GM21390 (cell line): Measurements from ENCODE around the gene PERCC1.

Experiments
- ATAC-seq: cut with Tn5 transposase; IDR thresholded peaks from one replicate; pipeline ENCODE4 v1.9.1; 2021; ENCODE audit not compliant: unreplicated experiment

The PERCC1 gene

DNA sequence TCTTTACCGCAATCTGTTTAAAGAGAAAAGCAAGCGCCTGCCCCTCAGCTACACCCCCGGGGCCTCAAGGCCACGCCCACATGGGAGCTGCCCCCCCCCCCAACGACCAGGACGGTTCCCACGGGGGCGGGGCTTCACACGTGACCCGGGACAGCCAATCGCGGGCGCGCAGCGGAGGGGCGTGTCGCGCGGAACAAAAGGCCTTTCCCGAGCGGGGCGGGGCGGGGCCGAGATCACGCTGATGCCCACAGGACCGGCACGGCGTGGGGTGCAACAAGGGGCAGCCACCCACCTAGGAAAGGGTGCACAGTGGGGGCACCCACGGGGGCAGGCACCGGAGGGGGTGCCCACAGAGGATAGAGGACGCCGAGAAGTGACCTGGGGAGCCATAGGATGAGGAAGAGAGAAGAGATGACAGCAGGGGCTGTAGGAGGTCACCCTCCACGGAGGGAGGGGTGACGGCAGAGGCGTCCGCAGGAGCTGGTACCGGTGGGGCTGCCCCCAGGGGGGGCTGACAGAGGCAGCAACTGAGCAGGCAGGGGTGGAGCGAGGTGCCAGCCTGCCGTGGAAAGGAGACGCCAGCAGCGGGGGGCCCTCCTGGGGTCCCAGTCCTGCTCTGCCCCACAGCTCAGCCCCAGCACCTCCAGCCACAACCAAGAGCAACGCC, 22.6 kb upstream of the PERCC1 start:
- peak; percentile 59 for ATAC-seq

DNA sequence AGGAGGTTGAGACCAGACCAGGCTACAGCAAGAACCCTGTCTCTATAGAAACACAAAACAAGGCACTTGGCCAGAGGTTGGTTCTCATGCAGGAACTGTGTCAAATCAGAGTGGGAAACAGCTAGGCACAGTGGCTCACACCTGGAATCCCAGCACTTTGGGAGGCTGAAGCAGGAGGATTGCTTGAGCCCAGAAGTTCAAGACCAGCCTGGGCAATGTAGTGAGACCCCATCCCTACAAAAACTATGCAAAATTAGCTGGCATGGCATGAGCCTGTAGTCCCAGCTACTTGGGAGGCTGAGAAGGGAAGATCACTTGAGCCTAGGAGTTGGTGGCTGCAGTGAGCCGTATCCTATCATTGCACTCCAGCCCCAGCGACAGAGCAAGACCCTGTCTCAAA, 18.0 kb upstream of the PERCC1 start:
- no peak for ATAC-seq

GRCh38 chr16:1413684-1414531, 17.0 kb upstream of the PERCC1 start:
- ATAC-seq, result no peak

DNA sequence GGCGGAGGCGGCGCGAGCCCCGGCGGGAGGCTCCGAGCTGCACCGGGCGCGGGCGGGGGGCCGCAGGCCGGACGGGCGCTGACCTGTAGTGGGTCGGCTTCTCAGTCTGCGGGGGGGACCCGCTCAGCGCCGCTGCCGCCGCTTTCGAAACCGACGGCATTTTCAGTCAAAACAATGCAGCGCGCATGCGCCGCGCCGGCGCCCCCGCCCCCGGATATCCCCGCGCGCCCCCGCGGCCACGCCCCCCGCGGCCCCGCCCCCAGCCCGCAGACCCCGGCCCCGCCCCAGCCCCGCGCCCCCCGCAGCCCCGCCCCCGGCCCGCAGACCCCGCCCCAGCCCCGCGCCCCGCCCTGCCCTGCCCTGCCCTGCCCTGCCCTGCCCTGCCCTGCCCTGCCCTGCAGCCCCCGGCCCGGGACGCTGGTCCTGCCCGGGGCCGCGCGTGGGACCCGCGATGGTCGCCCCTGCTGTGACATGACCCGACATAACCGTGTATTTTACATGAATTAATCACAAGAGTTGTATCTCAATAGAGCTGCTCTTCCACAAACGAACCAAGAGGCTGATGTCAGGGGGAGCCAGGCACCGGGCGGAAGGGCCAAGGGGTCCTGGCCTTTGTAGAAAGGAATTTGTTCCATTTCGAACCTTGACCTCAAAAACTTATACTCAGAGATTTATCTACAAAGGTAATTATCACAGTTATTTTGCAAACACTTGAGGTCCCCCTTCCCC, 16.2 kb upstream of the PERCC1 start, which contains the start of gene UNKL:
Gene UNKL, minus strand, starts transcription at position 173 of the 729 bp plus-strand sequence. Its CDS starts 13 bp downstream, at position 160.
- no peak for ATAC-seq

DNA sequence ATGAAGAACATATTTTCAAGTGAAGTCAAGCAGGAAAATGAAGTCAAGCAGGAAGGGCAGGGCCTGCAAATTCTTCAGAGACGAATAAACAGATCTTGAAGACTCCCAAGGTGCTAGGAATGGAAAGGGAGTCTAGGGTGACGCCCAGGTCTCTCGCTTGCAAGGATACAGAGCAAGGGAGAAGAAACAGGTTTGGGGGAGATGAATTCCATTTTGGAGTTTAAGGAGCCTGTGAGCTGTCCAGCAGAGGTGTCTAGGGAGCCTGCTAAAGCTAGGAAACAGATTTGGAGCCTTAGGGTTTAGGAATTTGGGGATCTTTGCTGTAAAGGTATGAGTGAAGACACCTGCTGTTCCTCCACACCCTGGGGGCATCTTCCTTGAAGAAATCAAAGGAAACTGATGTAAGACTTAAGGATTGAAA, 14.3 kb upstream of the PERCC1 start:
- no peak for ATAC-seq

GRCh38 chr16:1420111-1420539, 10.8 kb upstream of the PERCC1 start:
- peak; percentile 4 for ATAC-seq

- no peak for ATAC-seq
These were observed 8.8 kb upstream of the PERCC1 start for GRCh38 chr16:1422076-1422475.

DNA sequence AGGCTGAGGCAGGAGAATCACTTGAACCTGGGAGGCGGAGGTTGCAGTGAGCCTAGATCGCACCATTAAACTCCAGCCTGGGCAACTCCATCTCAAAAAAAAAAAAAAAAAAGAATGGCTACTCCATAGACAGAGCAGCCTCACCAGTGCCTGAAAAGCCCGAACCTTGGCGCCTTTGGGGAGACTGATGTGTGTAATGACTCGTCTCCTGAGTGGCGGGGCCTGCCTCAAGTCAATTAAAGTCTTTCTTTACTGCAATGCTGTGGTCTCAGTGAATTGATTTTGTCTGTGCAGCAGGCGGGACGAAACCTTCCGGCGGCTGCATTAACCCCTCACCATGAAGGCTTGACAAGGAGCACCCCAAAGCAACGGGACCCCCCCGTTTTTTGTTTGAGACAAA, 6.8 kb upstream of the PERCC1 start:
- ATAC-seq, result no peak

DNA sequence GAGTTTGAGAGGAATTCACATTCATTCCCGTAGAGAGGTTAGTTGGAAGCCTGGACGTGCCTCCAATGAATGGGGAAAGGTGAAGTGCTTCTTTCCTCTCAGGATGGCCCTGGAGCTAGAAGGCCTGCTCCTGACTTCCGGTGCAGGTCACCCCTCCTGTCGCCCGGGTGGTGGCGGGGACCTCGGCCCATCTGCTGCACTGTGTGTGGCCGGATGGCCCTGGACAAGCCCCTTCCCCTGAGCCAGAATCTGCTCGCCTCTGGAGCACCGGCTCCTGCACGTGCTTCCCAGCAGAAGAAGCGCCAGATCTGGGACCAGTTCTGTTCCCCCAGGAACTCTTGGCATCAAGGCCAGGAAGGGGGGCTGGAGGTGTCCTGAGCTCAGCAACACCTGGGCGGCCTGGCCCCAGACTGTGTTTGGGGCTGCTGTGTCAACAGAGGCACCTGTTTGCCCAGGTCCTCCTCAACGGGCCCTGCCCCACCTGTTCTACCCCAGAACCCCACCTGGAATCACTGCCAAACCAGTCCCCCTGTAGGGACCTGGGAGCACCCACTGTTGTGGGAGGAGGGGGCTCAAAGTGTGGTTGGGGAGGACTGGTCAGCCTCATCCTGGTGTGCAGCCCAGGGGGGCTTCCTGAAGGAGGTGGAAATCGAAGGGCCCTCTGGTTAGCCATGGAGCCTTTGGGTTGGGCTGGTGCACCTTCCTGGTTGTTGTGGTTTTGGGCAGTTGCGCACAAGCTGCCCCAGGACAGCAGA, 5.1 kb upstream of the PERCC1 start:
- no peak for ATAC-seq

DNA sequence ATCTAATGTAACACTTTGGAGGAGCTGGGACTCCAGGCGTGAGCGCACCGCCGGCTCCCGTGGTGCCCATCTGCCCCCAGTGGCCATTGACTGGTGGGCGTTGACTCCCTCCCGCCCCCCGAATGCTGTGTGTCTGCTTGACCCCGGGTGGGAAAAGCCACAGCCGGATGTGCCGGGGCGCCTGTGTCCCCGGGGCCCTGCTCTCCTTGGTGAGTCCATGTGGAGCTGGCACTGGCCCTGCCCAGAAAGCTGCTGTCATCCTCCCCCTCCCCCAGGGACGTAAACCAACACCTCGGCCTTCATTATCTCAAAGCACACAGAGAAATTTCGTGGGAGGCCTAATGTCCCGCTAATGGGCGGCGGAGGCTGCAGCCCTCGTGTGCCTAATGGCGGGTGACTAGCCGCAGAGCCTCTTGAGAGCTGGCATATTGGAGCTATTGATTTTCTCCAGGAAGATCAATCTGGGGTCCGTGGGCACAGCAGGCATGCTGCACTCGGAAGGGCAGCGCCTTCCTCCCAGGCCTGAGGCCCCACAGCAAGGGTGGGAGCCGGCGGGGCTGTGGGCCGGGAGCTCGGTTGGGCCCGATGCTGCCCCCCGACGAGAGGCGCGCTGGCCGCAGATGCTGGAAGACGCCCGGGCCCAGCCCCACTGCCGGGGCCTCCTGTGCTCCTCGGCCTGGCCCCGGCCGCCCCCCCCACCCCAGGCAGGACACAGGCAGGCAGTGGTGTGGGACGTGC, 4.0 kb upstream of the PERCC1 start:
- no peak for ATAC-seq

GRCh38 chr16:1427473-1428461, 3.1 kb upstream of the PERCC1 start:
- no peak for ATAC-seq

DNA sequence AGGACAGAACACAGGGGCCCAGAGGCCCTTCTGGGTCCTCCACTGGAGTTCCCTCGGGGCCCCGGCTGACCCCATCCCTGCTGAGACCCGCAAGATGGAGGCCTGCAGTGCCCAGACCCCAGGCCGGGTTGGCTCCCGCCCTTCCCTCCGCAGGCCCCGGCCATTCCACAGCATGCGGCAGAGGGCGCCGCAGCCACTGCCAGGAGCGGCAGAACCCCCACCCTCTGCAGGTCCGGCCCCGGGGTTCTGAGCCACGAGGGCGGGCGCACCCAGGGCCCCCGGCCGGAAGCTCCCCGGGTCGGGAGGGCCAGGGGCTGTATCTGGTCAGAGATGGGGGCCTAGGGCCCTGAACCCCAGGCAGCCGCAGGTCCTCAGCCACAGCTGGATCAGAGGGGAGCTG, 2.4 kb upstream of the PERCC1 start:
- no peak for ATAC-seq

DNA sequence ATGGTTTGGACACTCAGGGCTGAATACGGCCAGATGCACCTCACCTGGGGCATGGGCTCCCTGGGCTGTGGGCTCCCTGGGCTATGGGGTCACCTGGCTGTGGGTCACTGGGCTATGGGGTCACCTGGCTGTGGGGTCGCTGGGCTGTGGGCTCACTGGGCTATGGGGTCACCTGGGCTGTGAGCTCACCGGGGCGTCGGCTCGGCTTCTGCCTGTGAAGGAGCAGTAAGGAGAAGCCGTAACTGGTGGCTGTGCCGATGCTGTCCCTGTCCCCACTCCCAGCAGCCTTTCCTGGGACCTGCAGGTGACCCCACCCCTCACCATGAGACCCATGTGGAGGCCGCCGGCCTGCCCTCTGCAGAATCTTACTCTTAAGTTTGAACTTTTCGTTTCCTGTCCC, 1.9 kb upstream of the PERCC1 start:
- no peak for ATAC-seq

DNA sequence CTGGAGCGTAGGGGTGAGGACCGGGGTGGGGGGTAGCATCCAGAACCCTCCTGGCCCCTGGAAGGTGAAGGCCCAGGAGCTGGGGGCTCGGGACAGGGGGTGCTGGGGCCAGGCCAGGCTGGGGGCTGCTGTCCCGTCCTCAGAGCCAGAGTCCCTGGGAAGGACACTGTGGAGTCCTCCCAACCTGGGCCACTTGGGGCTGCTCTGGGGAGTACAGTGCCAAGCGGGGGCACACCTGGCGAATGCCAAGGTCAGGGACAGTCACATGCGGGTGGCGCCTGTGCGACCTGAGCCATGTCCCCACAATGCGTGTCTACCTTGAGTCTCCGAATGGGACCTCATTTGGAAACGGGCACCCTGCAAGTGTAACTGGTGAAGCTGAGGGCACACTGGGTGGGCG, 1.2 kb upstream of the PERCC1 start:
- no peak for ATAC-seq

- no peak for ATAC-seq
These were observed 592 bp upstream of the PERCC1 start for GRCh38 chr16:1430214-1430758.

GRCh38 chr16:1431497-1432270, 806 bp downstream of the PERCC1 start:
- ATAC-seq, result no peak

- ATAC-seq, result no peak
These were observed 1.7 kb downstream of the PERCC1 start for GRCh38 chr16:1432388-1433262.
